Fibroblast of lung (primary cell): Measurements from ENCODE around the gene DDR2.

Experiments used
- EZH2 ChIP-seq: IDR thresholded peaks from 2 replicates; pipeline ENCODE4 v1.5.1; 2012; ENCODE audit warnings: low read length, control low read depth, mild to moderate bottlenecking; ENCODE audit errors: missing control alignments
- TF ChIP-seq, protein P1 (sequence below), 2 donors: IDR thresholded peaks in 1 of 2; conservative IDR thresholded peaks in 1 of 2; 1 replicate in 1 of 2; 2 replicates in 1 of 2; pipeline ENCODE4 v1.5.1; 2011 to 2012; ENCODE audit warnings: low read length in 2 of 2, control low read depth in 1 of 2, inconsistent platforms in 1 of 2, low read depth in 1 of 2, mild to moderate bottlenecking in 1 of 2

DNA sequence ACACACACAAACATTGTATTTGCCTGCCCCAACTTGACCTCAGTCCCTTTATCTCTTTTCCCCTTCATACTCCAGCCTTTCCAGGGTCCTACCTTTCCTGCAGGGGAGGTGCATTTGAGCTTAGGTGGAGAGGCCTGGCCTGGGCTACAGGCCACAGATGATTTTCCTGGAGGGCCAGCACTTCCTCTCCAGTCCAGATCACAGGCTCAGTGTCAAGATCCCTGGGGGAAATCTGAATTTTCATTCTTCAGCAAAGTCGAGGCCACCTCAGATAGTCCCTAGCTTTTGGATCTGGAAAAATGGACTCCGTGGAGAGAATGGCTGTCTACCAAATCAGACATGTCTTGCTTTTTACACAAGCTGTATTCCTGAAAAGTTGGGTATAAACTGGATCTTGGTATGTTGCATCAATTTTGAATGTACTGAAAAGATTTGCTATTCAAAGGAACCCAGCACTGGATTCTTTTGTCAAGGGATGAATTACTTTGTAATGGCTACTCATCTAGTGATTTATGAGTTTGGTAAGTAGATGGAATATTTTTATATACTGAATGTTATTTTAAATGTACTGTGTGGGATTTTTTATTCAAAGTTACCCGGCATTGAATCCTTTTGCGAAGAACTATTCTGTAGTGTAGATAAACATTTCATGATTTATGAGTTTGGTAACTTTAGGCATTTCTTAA is 78.7 kb downstream of the DDR2 start:
- TF ChIP-seq, protein P1, sequence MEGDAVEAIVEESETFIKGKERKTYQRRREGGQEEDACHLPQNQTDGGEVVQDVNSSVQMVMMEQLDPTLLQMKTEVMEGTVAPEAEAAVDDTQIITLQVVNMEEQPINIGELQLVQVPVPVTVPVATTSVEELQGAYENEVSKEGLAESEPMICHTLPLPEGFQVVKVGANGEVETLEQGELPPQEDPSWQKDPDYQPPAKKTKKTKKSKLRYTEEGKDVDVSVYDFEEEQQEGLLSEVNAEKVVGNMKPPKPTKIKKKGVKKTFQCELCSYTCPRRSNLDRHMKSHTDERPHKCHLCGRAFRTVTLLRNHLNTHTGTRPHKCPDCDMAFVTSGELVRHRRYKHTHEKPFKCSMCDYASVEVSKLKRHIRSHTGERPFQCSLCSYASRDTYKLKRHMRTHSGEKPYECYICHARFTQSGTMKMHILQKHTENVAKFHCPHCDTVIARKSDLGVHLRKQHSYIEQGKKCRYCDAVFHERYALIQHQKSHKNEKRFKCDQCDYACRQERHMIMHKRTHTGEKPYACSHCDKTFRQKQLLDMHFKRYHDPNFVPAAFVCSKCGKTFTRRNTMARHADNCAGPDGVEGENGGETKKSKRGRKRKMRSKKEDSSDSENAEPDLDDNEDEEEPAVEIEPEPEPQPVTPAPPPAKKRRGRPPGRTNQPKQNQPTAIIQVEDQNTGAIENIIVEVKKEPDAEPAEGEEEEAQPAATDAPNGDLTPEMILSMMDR (conservative IDR thresholded peaks at IDR 0.05 in 1 of 2, IDR thresholded peaks at IDR 0.05 in 1 of 2; ENCODE audit: low read depth in 1 of 2, low read length in 2 of 2) = no peak
- TF ChIP-seq EZH2 = no peak
